ENCODE results near the gene XRCC3. TPM values are rescaled to one million over a fixed set of nuclear protein-coding genes. Genes with fewer than 3 reads are reported as not detected.

The XRCC3 gene
- total RNA-seq = 10 to 100 TPM in 1 of 6 donors, 1 to 10 TPM in 5; 2.4 to 16.8 (median 5.8) TPM

GRCh38 chr14:103715052-103716000 lies at the start of gene XRCC3, which contains the start of gene ZFYVE21:
XRCC3 (minus strand) TSS chr14:103715451; CDS start chr14:103711087, 4,364 bp downstream.
ZFYVE21 (plus strand) TSS chr14:103715810; CDS start chr14:103715842, 32 bp downstream.
- H3K9me3 ChIP-seq = no peaks in the 10 kb centered on the region
- TF ChIP-seq POLR2AphosphoS5 (IDR thresholded peaks at IDR 0.05) (peak in 1 of 2 donors; percentile 65), EP300 (IDR thresholded peaks at IDR 0.05) (no peak), POLR2A (IDR thresholded peaks at IDR 0.05) (peak in 3 of 4 donors; percentile 43 to 88 (median 74)), CTCF (IDR thresholded peaks at IDR 0.05) (peak in 1 of 6 experiments; percentile 21)
- no peaks in the 10 kb centered on the region for H3K36me3 ChIP-seq
- ATAC-seq (ENCODE audit: low FRiP score in 2 of 2) (peak; percentile 95 to 99), DNase-seq (peak; percentile 98 to 100)
- peaks cover 43 to 78% (median 53%) of the 10 kb centered on the region in 4 donors for H3K4me1 ChIP-seq
- peak within 1 kb of the TSS; percentile 58 to 98 (median 98) for H3K4me3 ChIP-seq
- H3K27me3 ChIP-seq = no peaks in the 10 kb centered on the region
- peak within 1 kb of the TSS; percentile 61 to 90 (median 80) for H3K27ac ChIP-seq
- WGBS, 2 donors = 1 to 3% methylated on average over 6 to 43 of the region's 121 CpGs

- TF ChIP-seq CTCF (IDR thresholded peaks at IDR 0.05) (no peak), POLR2AphosphoS5 (IDR thresholded peaks at IDR 0.05) (no peak), EP300 (IDR thresholded peaks at IDR 0.05) (no peak), POLR2A (IDR thresholded peaks at IDR 0.05) (no peak)
- Histone ChIP-seq H3K27ac (no peak overlapping the region), H3K36me3 (no peaks in the 10 kb centered on the region), H3K9me3 (no peaks in the 10 kb centered on the region), H3K27me3 (no peaks in the 10 kb centered on the region), H3K4me3 (no peak overlapping the region), H3K4me1 (no peaks in the 10 kb centered on the region)
- DNase-seq (no peak), ATAC-seq (ENCODE audit: low FRiP score in 2 of 2) (no peak)
- WGBS, 2 donors = 87 to 92% methylated on average over 5 of the region's 5 CpGs
Observed at GRCh38 chr14:103763730-103764488, 48.7 kb upstream of the XRCC3 start.

- Histone ChIP-seq H3K27me3 (no peaks in the 10 kb centered on the region), H3K27ac (no peak overlapping the region), H3K4me1 (no peaks in the 10 kb centered on the region), H3K9me3 (no peaks in the 10 kb centered on the region), H3K36me3 (no peaks in the 10 kb centered on the region), H3K4me3 (no peak overlapping the region)
- 86 to 91% methylated on average over 13 of the region's 13 CpGs for WGBS, 2 donors
- ATAC-seq (ENCODE audit: low FRiP score in 2 of 2) (no peak), DNase-seq (peak in 1 of 2 donors; percentile 80)
- TF ChIP-seq EP300 (IDR thresholded peaks at IDR 0.05) = no peak
- no peak for TF ChIP-seq POLR2AphosphoS5 (IDR thresholded peaks at IDR 0.05)
- no peak for TF ChIP-seq POLR2A (IDR thresholded peaks at IDR 0.05)
- no peak for TF ChIP-seq CTCF (IDR thresholded peaks at IDR 0.05)
Observed at GRCh38 chr14:103762541-103762940, 47.3 kb upstream of the XRCC3 start.

- Histone ChIP-seq H3K36me3 (peaks cover 0 to 3% (median 0%) of the 10 kb centered on the region in 4 donors), H3K4me3 (no peak overlapping the region), H3K27me3 (no peaks in the 10 kb centered on the region), H3K27ac (no peak overlapping the region), H3K9me3 (no peaks in the 10 kb centered on the region), H3K4me1 (peaks cover 0 to 3% (median 0%) of the 10 kb centered on the region in 4 donors)
- 55 to 63% methylated on average over 1 of the region's 1 CpG for WGBS, 2 donors
- ATAC-seq (ENCODE audit: low FRiP score in 2 of 2) (no peak), DNase-seq (no peak)
- TF ChIP-seq CTCF (IDR thresholded peaks at IDR 0.05) (no peak), POLR2A (IDR thresholded peaks at IDR 0.05) (no peak), EP300 (IDR thresholded peaks at IDR 0.05) (no peak), POLR2AphosphoS5 (IDR thresholded peaks at IDR 0.05) (no peak)
Observed at GRCh38 chr14:103762036-103762435, 46.8 kb upstream of the XRCC3 start.

Measured in upper lobe of left lung (tissue), 6 donors.